ENCODE measurements around the gene SHISA6. TPM values are rescaled to one million over a fixed set of nuclear protein-coding genes. Genes with fewer than 3 reads are reported as not detected.

SHISA6 gene
- total and polyA plus RNA-seq, 8 donors, result 0.16 to 1.3 (median 0.40) TPM

- no peak for FAIRE-seq
These were observed 112.6 kb downstream of the SHISA6 start for GRCh38 chr17:11353601-11354000.

DNA sequence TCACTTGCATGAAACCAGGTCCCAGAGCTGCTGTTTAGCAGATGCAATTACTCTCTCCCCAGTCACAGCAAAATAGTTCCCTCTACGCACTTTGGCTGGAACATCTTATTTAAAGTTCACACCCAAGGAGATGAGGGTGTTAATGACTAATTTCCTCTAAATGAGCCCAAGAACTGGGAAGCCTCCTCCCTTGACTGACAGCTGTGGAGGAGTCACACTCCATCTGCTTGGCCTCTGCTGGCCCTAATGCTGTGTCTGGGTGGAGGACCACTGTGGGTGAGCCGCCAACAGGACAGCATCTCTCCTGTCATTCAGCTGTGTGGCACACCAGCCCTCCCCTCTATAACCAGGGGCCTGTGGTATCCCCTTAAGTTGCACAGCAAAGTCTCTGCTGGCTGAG, 115.4 kb downstream of the SHISA6 start:
- no peak overlapping the region for H3K4me3 ChIP-seq
- H3K4me1 ChIP-seq, result no peaks in the 10 kb centered on the region
- H3K27ac ChIP-seq, result no peak overlapping the region
- H3K9me3 ChIP-seq, result no peaks in the 10 kb centered on the region
- DNase-seq, result no peak
- H3K36me3 ChIP-seq, result no peaks in the 10 kb centered on the region
- H3K27me3 ChIP-seq, result no peaks in the 10 kb centered on the region
- no peak for FAIRE-seq
- no peak for ATAC-seq
- intact Hi-C loops (cut with DNase I), result no loop called here
- 88 to 97% methylated on average over 2 of the region's 2 CpGs for WGBS, 2 donors
- TF ChIP-seq, protein P1, sequence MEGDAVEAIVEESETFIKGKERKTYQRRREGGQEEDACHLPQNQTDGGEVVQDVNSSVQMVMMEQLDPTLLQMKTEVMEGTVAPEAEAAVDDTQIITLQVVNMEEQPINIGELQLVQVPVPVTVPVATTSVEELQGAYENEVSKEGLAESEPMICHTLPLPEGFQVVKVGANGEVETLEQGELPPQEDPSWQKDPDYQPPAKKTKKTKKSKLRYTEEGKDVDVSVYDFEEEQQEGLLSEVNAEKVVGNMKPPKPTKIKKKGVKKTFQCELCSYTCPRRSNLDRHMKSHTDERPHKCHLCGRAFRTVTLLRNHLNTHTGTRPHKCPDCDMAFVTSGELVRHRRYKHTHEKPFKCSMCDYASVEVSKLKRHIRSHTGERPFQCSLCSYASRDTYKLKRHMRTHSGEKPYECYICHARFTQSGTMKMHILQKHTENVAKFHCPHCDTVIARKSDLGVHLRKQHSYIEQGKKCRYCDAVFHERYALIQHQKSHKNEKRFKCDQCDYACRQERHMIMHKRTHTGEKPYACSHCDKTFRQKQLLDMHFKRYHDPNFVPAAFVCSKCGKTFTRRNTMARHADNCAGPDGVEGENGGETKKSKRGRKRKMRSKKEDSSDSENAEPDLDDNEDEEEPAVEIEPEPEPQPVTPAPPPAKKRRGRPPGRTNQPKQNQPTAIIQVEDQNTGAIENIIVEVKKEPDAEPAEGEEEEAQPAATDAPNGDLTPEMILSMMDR (IDR thresholded peaks at IDR 0.05), result no peak

More at GRCh38 chr17:11353601-11354000, 112.6 kb downstream of the SHISA6 start:
- Histone ChIP-seq H3K9me3 (no peaks in the 10 kb centered on the region), H3K27me3 (no peaks in the 10 kb centered on the region), H3K4me1 (no peaks in the 10 kb centered on the region), H3K4me3 (no peak overlapping the region), H3K36me3 (no peaks in the 10 kb centered on the region), H3K27ac (no peak overlapping the region)
- 56 to 67% methylated on average over 5 of the region's 5 CpGs for WGBS, 2 donors
- TF ChIP-seq, protein P1 (IDR thresholded peaks at IDR 0.05), result no peak
- intact Hi-C loops (cut with DNase I), result no loop called here
- DNase-seq, result no peak
- ATAC-seq, result no peak

DNA sequence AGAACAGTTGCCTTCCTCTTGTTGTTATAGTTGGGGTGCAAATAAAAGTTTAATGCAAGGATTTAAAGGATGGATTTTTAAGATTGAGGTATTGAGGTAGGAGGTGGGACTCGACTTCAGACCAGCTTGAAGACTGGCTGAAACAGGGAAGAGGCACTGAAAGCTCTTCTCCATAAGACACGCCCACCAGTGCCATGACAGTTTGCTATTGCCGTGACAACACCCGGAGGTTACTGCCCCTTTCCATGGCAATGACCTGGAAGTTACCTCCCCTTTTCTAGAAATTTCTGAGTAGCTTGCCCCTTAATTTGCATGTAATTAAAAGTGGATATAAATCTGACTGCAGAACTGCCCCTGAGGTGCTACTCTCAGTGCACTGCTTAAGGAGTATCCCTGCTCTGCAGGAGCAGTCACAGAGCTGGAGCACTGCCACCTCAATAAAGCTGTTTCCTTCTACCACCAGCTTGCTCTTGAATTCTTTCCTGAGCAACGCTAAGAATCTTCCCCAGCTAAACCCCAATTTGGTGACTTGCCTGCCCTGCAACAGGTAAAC, 122.6 kb downstream of the SHISA6 start:
- Histone ChIP-seq H3K36me3 (no peaks in the 10 kb centered on the region), H3K9me3 (no peaks in the 10 kb centered on the region), H3K4me1 (no peaks in the 10 kb centered on the region), H3K4me3 (no peak overlapping the region), H3K27ac (no peak overlapping the region), H3K27me3 (no peaks in the 10 kb centered on the region)
- TF ChIP-seq, protein P1 (IDR thresholded peaks at IDR 0.05), result no peak
- FAIRE-seq (no peak), ATAC-seq (no peak), DNase-seq (no peak)
- WGBS, 2 donors, result 72 to 85% methylated on average over 5 of the region's 5 CpGs
- intact Hi-C loops (cut with DNase I), result no loop called here

DNA sequence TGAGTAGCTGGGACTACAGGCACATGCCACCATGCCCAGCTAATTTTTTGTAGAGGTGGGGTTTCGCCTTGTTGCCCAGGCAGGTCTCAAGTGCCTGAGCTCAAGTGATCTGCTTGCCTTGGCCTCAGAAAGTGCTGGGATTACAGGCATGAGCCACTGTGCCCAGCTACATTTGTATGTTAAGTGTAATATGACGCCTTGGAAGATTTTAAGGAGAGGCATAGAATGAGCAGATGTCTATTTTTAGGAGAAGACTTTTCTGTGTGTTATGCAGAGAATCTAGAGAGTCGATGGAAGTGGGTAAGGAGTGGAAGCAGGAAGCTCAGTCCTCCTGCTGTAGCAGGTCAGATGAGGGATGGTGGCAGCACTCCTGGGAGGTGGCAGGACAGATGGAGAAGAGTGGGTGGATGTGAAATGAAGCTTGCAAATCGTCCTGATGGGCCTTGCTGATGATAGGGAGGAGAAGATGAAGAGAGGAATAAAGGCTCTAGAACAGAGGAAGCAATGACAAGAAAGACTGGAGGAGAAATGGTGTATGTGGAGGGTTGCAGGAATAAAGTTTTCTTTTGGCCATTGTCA, 125.3 kb downstream of the SHISA6 start:
- no peaks in the 10 kb centered on the region for H3K4me1 ChIP-seq
- TF ChIP-seq, protein P1 (IDR thresholded peaks at IDR 0.05), result no peak
- no peaks in the 10 kb centered on the region for H3K9me3 ChIP-seq
- FAIRE-seq, result no peak
- intact Hi-C loops (cut with DNase I), result no loop called here
- no peak for ATAC-seq
- no peak overlapping the region for H3K27ac ChIP-seq
- H3K27me3 ChIP-seq, result no peaks in the 10 kb centered on the region
- no peak overlapping the region for H3K4me3 ChIP-seq
- no peak for DNase-seq
- no peaks in the 10 kb centered on the region for H3K36me3 ChIP-seq
- WGBS, 2 donors, result 39 to 40% methylated on average over 4 of the region's 4 CpGs

GRCh38 chr17:11369575-11369974, 128.6 kb downstream of the SHISA6 start:
- WGBS, 2 donors, result 41 to 47% methylated on average over 6 of the region's 6 CpGs
- no peaks in the 10 kb centered on the region for H3K36me3 ChIP-seq
- intact Hi-C loops (cut with DNase I), result no loop called here
- no peak overlapping the region for H3K4me3 ChIP-seq
- no peak for FAIRE-seq
- DNase-seq, result no peak
- ATAC-seq, result no peak
- no peaks in the 10 kb centered on the region for H3K4me1 ChIP-seq
- TF ChIP-seq, protein P1 (IDR thresholded peaks at IDR 0.05), result no peak
- H3K27me3 ChIP-seq, result no peaks in the 10 kb centered on the region
- no peaks in the 10 kb centered on the region for H3K9me3 ChIP-seq
- H3K27ac ChIP-seq, result no peak overlapping the region
